ENCODE data around the gene GGT7. TPM values are rescaled to one million over a fixed set of nuclear protein-coding genes. Genes with fewer than 3 reads are reported as not detected.

The GGT7 gene
- total RNA-seq, 2 donors from 2014 or later: 7.3 to 10.3 TPM

- H3K27me3 ChIP-seq: no peaks in the 10 kb centered on the region
- H3K36me3 ChIP-seq: peaks cover 18% of the 10 kb centered on the region
- no peak for TF ChIP-seq CTCF (IDR thresholded peaks at IDR 0.05)
- no peak overlapping the region for H3K4me3 ChIP-seq
- no peak overlapping the region for H3K27ac ChIP-seq
- H3K4me1 ChIP-seq: no peaks in the 10 kb centered on the region
- H3K9me3 ChIP-seq: no peaks in the 10 kb centered on the region
- DNase-seq (ENCODE audit: low spot score): no peak
These were observed 11.1 kb downstream of the GGT7 start for GRCh38 chr20:34861386-34862084.

- Histone ChIP-seq H3K4me3 (no peak overlapping the region), H3K9me3 (no peaks in the 10 kb centered on the region), H3K36me3 (peaks cover 24% of the 10 kb centered on the region), H3K4me1 (no peaks in the 10 kb centered on the region), H3K27ac (no peak overlapping the region), H3K27me3 (no peaks in the 10 kb centered on the region)
- TF ChIP-seq CTCF (IDR thresholded peaks at IDR 0.05): no peak
- no peak for DNase-seq (ENCODE audit: low spot score)
These were observed 12.7 kb downstream of the GGT7 start for GRCh38 chr20:34859826-34860545.

GRCh38 chr20:34859367-34859766 is 13.3 kb downstream of the GGT7 start:
- Histone ChIP-seq H3K4me1 (no peaks in the 10 kb centered on the region), H3K27ac (no peak overlapping the region), H3K36me3 (peaks cover 29% of the 10 kb centered on the region), H3K9me3 (no peaks in the 10 kb centered on the region), H3K27me3 (no peaks in the 10 kb centered on the region), H3K4me3 (no peak overlapping the region)
- DNase-seq (ENCODE audit: low spot score): no peak
- no peak for TF ChIP-seq CTCF (IDR thresholded peaks at IDR 0.05)

GRCh38 chr20:34852298-34852697 is 20.4 kb downstream of the GGT7 start:
- no peaks in the 10 kb centered on the region for H3K4me1 ChIP-seq
- no peak for TF ChIP-seq CTCF (IDR thresholded peaks at IDR 0.05)
- H3K27ac ChIP-seq: no peak overlapping the region
- no peaks in the 10 kb centered on the region for H3K9me3 ChIP-seq
- no peak overlapping the region for H3K4me3 ChIP-seq
- no peak for DNase-seq (ENCODE audit: low spot score)
- no peaks in the 10 kb centered on the region for H3K27me3 ChIP-seq
- H3K36me3 ChIP-seq: peaks cover 66% of the 10 kb centered on the region

- Histone ChIP-seq H3K27ac (no peak overlapping the region), H3K4me1 (no peaks in the 10 kb centered on the region), H3K9me3 (no peaks in the 10 kb centered on the region), H3K4me3 (no peak overlapping the region), H3K36me3 (peaks cover 62% of the 10 kb centered on the region), H3K27me3 (no peaks in the 10 kb centered on the region)
- no peak for DNase-seq (ENCODE audit: low spot score)
- TF ChIP-seq CTCF (IDR thresholded peaks at IDR 0.05): no peak
These were observed 21.7 kb downstream of the GGT7 start for GRCh38 chr20:34850969-34851368.
